NT2/D1 (cell line): ENCODE results near the gene CARD8.

ENCODE experiments used
- DNase-seq: peaks from one replicate; pipeline ENCODE4 v3.0.0-alpha.2; 2011; ENCODE audit warnings: low read depth, low spot score
- H3K27me3 ChIP-seq: 2 replicates; pipeline ENCODE4 v1.6.0; 2011; ENCODE audit warnings: mild to moderate bottlenecking; ENCODE audit not compliant: insufficient read length, insufficient read depth
- H3K36me3 ChIP-seq: 2 replicates; pipeline ENCODE4 v1.6.1; 2011; ENCODE audit warnings: mild to moderate bottlenecking, low read length, mixed read lengths; ENCODE audit not compliant: insufficient read depth, insufficient read length
- H3K4me1 ChIP-seq: 2 replicates; pipeline ENCODE4 v1.5.1; 2011; ENCODE audit not compliant: insufficient read depth, insufficient read length
- H3K4me3 ChIP-seq: 2 replicates; pipeline ENCODE4 v1.5.1; 2011; ENCODE audit warnings: low read depth; ENCODE audit not compliant: insufficient read length
- H3K9ac ChIP-seq: 2 replicates; pipeline ENCODE4 v1.6.0; 2011; ENCODE audit warnings: low read depth; ENCODE audit not compliant: insufficient read length
- H3K9me3 ChIP-seq: 2 replicates; pipeline ENCODE4 v1.5.1; 2011; ENCODE audit warnings: mild to moderate bottlenecking, low read length; ENCODE audit not compliant: insufficient read depth
- SUZ12 ChIP-seq: IDR thresholded peaks from 2 replicates; pipeline ENCODE4 v1.6.1; 2011; ENCODE audit not compliant: insufficient read length, insufficient read depth; ENCODE audit errors: extremely low read depth
- YY1 ChIP-seq: IDR thresholded peaks from 2 replicates; pipeline ENCODE4 v1.6.1; 2011; ENCODE audit not compliant: insufficient read length, insufficient read depth
- ZNF274 ChIP-seq: IDR thresholded peaks from 2 replicates; pipeline ENCODE4 v1.6.1; 2011; ENCODE audit warnings: mild to moderate bottlenecking, low read depth, low read length

The CARD8 gene

DNA sequence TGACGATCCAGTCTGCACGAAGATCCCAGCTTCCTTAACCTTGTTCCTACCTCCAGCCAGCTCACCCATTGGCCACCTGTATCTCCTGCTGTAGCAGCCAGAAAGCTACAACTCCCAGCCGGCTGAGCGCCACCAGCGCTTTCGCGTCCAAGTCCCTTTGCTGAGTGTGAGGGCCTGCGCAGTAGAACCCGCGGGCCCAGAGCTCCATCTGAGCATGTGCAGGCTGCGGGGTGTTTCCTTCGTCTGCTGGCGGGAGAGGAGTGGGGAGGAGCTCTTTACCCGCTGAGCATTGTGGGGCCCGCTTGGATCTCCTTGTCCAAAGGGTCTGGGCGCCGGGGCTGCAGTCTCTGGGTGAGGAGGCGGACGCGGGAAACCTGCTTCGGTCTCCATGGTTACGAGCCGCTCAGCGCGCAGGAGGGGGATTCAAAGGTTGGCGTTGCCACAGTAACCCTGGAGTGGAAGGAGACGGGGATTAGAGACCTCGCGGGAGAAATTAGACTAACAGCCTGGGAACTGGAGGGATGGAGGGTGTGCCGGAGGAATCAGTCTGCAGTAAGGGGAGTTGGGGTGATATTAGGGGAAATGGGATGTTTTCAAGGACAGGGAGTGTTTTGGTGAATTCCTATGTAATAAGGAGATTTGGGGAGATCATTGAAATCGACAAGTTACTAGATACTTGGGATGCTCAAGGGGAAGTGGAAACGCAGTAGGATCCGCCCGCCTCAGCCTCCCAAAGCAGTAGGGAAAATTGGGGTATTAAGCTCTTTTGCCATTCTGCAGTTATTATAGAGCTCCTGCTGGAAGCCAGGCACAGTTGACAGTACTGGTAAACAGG, 51.7 kb downstream of the CARD8 start:
- H3K27me3 ChIP-seq: no peaks in the 10 kb centered on the region
- H3K4me1 ChIP-seq: no peaks in the 10 kb centered on the region
- no peaks in the 10 kb centered on the region for H3K36me3 ChIP-seq
- DNase-seq: peak; percentile 96
- H3K9ac ChIP-seq: peak overlapping the region; percentile 68
- TF ChIP-seq SUZ12 (no peak), ZNF274 (no peak), YY1 (no peak)
- no peaks in the 10 kb centered on the region for H3K9me3 ChIP-seq
- peak overlapping the region; percentile 45 for H3K4me3 ChIP-seq

DNA sequence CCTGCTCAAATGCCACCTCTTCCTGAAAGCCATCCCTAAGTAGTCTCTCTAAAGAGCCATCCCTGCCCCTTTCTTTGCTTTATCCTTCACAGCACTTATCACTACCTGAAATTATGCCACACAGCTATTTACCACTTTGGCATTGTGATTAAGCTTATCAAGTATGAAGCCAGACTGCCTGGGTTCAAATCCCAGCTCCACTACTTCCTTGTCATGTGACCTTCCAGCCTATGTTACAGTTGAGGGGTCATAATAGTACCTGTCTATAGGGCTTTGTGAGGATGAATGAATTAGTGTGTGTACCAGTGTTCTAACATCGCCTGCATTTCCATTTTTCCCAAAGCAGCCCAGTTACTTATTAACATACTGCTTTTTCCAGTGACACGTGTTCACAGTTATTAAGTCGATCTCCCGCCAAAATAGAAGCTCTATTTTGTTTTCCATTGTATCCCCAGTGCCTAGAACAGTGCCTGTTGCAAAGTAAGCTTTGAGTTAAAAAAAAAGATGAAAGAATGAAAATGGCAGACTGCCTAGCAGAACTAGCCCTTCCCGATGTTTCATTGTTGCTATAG, 52.4 kb downstream of the CARD8 start:
- DNase-seq: no peak
- Histone ChIP-seq H3K27me3 (no peaks in the 10 kb centered on the region), H3K9me3 (no peaks in the 10 kb centered on the region), H3K4me3 (peak overlapping the region; percentile 45), H3K4me1 (no peaks in the 10 kb centered on the region), H3K9ac (peak overlapping the region; percentile 52), H3K36me3 (no peaks in the 10 kb centered on the region)
- no peak for TF ChIP-seq SUZ12
- no peak for TF ChIP-seq ZNF274
- TF ChIP-seq YY1: no peak

DNA sequence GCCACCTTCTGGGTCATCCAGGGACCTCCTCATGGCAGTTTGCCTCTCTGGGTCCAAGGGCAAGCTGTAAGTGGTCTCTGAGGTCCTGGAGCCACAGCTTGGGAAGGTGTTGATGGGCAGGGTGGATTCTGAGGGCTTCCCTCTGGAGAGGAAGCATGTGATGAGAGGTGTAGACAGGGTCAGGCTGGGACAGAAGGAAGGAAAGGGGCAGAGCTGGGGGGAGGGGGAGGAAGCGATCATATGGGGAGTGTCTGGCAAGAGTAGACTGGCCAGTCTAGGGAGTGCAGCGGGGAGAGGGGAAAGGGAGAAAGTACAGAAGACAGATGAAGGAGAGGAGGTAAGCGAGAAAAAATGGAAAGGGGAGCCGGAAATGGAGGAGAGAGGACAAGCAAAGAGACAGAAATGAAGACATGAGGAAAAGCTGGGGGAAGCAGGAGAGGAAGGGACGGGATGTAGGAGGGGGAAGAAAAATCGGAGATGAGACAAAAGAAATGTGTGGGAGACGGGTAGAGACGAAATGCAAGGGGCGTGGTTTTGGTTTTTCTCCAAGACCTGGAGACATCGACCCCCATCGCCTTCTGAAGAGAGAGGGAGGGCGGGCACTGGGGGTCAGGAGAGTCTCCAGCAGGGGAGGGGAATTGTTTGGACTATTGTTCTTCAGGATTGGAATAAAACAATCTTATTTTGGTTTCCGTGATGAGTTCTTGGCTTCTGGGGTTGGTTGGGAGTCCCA, 58.6 kb downstream of the CARD8 start:
- Histone ChIP-seq H3K36me3 (peaks cover 18% of the 10 kb centered on the region), H3K9ac (no peak overlapping the region), H3K27me3 (no peaks in the 10 kb centered on the region), H3K9me3 (no peaks in the 10 kb centered on the region), H3K4me3 (no peak overlapping the region), H3K4me1 (no peaks in the 10 kb centered on the region)
- no peak for DNase-seq
- no peak for TF ChIP-seq YY1
- TF ChIP-seq SUZ12: no peak
- no peak for TF ChIP-seq ZNF274

DNA sequence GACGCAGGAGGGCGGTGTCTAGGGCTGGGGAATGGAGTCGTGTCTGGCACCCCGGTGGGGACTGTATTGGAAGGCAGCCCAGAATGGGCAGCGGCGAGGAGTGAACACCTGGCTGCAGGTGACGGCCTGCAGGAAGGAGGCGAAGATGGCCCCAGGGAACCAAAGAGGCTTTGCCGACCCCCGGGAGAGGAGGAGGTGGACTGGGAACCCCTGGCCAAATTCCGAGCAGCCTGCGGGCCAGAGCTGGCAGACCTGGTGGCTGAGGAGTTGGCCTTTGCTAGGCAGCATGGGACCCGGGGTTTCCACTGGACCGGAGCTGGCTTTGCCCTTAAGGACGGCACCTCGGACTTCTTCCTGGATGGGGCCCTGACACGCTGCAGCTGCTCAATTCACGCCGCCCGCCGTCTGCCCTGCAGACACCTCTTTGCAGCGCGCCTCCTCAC, 59.4 kb downstream of the CARD8 start:
- Histone ChIP-seq H3K4me1 (no peaks in the 10 kb centered on the region), H3K9me3 (no peaks in the 10 kb centered on the region), H3K9ac (no peak overlapping the region), H3K27me3 (no peaks in the 10 kb centered on the region), H3K36me3 (peaks cover 23% of the 10 kb centered on the region), H3K4me3 (no peak overlapping the region)
- no peak for DNase-seq
- no peak for TF ChIP-seq YY1
- no peak for TF ChIP-seq SUZ12
- TF ChIP-seq ZNF274: no peak

DNA sequence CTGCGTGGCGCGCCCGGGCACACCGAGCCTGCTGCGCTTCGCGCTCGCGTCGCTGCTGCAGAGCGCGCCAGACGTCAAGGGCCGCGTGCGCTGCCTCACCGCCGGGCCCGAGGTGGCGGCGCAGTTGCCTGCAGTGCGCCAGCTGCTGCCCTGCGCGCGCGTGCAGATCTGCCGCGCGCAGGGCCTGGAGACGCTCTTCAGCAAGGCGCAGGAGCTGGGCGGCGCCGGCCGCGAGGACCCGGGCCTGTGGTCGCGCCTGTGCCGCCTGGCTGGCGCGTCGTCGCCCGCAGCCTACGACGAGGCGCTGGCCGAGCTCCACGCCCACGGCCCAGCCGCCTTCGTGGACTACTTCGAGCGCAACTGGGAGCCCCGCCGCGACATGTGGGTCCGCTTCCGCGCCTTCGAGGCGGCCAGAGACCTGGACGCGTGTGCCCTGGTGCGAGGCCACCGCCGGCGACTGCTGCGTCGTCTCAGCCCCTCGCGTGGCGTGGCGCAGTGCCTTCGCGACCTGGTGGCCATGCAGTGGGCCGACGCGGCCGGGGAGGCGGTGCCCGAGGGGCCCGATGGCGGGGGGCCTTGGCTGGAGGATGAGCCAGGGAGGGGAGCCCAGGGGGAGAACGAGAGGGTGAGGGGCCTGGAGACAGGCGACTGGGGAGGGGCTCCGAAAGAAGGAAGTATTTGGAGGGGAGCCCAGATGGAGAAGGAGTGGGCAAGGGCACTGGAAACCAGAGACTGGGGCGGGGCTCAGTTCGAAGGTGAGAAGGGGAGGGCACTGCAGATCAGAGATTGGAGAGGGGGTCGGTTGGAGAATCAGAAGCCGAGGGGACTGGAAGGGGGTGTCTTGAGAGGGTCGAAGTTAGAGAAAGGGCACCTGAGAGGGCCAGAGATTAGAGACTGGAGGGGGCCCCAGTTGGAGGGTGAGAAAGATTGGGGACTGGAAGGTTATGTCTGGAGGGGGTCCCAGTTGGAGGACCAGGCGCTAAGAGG, 60.6 kb downstream of the CARD8 start:
- H3K9ac ChIP-seq: no peak overlapping the region
- H3K27me3 ChIP-seq: no peaks in the 10 kb centered on the region
- H3K4me1 ChIP-seq: no peaks in the 10 kb centered on the region
- TF ChIP-seq ZNF274: no peak
- no peak for TF ChIP-seq YY1
- TF ChIP-seq SUZ12: no peak
- H3K36me3 ChIP-seq: peaks cover 30% of the 10 kb centered on the region
- DNase-seq: no peak
- peaks cover 4% of the 10 kb centered on the region; the same call in 1 of the 2 replicates for H3K9me3 ChIP-seq
- H3K4me3 ChIP-seq: no peak overlapping the region

DNA sequence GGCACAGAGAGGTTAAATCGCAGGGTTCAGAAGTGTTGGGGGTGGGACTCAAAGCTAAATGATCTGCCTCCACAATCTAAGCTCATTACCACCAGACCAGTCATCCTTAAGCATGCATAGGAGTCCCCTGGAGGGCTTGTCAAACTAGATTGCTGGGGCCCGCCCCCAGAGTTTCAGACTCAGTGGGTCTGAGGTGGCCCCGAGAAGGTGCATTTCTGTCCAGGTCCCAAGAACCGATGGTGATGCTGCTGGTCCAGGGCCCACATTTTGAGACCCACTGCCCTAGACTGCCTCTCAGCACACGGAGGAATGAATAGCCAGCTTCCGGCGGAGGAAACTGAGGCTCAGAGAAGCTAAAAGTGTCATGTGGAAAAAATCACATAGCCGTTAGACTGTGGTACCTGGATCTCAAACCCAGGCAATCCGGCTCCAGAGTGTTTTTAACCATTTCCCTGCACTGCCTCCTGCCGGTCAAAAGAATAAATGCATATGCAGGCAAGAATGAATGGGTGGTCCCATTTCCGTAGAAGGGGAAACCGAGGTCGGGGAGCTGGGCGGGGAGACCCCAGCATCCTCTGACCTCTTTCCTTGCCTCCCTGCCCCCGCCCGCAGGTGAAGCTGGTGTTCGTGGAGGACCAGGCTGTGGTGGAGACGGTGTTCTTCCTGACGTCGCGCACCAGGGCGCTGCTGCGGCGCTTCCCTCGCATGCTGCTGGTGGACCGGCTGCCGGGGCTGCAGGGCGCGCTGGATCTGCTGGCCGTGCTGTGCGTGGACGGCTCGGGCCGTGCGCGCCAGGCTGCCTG, 61.5 kb downstream of the CARD8 start:
- TF ChIP-seq SUZ12 (no peak), YY1 (no peak), ZNF274 (no peak)
- Histone ChIP-seq H3K36me3 (peaks cover 30% of the 10 kb centered on the region), H3K4me1 (no peaks in the 10 kb centered on the region), H3K27me3 (no peaks in the 10 kb centered on the region), H3K4me3 (no peak overlapping the region), H3K9me3 (peaks cover 6% of the 10 kb centered on the region; the same call in 1 of the 2 replicates), H3K9ac (no peak overlapping the region)
- no peak for DNase-seq
